Naive B cell (primary cell): ENCODE data around the gene MARK3. TPM values are rescaled to one million over a fixed set of nuclear protein-coding genes. Genes with fewer than 3 reads are reported as not detected.

Experiments used
- ATAC-seq, 2 donors: fragments of 150-1000 bp; cut with Tn5 transposase; 2 replicates each; pipeline ENCODE4 v1.10.0; 2021; ENCODE audit warnings: low read depth in 2 of 2, mild to moderate bottlenecking in 2 of 2, moderate library complexity in 2 of 2
- DNase-seq: peaks from one replicate; pipeline ENCODE4 v3.0.0; 2022
- H3K27ac Mint-ChIP-seq, 6 donors: one replicate each; pipeline ENCODE4 v1.8.0; 2020 to 2022; ENCODE audit warnings: mild to moderate bottlenecking in 6 of 6, mixed read lengths in 6 of 6, moderate library complexity in 5 of 6, inconsistent platforms in 2 of 6
- H3K27me3 Mint-ChIP-seq, 3 donors: one replicate each; pipeline ENCODE4 v1.8.0; 2021 to 2022; ENCODE audit warnings: mixed read lengths in 3 of 3, mild to moderate bottlenecking in 1 of 3
- H3K36me3 Mint-ChIP-seq, 2 donors: one replicate each; pipeline ENCODE4 v1.8.0; 2020 to 2022; ENCODE audit warnings: mixed read lengths in 2 of 2, inconsistent platforms in 1 of 2, mild to moderate bottlenecking in 1 of 2
- H3K4me1 Mint-ChIP-seq, 3 donors: one replicate each; pipeline ENCODE4 v1.8.0; 2020 to 2022; ENCODE audit warnings: mixed read lengths in 3 of 3, inconsistent platforms in 1 of 3, mild to moderate bottlenecking in 1 of 3, moderate library complexity in 1 of 3
- H3K4me3 Mint-ChIP-seq, 8 donors: one replicate each; pipeline ENCODE4 v1.8.0; 2020 to 2022; ENCODE audit warnings: mild to moderate bottlenecking in 8 of 8, mixed read lengths in 8 of 8, moderate library complexity in 8 of 8, inconsistent platforms in 2 of 8
- H3K9me3 Mint-ChIP-seq, 7 donors: one replicate each; pipeline ENCODE4 v1.8.0; 2020 to 2022; ENCODE audit warnings: mixed read lengths in 7 of 7, mild to moderate bottlenecking in 5 of 7, inconsistent platforms in 2 of 7, moderate library complexity in 1 of 7
- polyA plus RNA-seq, 6 donors: library from polyadenylated mRNA; unstranded; fragments of 300-500 nt; fragmentation: Illumina TruSeq; gene quantifications; one replicate each; pipeline ENCODE4 v1.2.3, GENCODE V29; 2021; ENCODE audit warnings: low read depth in 6 of 6

The MARK3 gene
- polyA plus RNA-seq, 6 donors from 2014 or later: 31.4 to 61.4 (median 34.6) TPM

DNA sequence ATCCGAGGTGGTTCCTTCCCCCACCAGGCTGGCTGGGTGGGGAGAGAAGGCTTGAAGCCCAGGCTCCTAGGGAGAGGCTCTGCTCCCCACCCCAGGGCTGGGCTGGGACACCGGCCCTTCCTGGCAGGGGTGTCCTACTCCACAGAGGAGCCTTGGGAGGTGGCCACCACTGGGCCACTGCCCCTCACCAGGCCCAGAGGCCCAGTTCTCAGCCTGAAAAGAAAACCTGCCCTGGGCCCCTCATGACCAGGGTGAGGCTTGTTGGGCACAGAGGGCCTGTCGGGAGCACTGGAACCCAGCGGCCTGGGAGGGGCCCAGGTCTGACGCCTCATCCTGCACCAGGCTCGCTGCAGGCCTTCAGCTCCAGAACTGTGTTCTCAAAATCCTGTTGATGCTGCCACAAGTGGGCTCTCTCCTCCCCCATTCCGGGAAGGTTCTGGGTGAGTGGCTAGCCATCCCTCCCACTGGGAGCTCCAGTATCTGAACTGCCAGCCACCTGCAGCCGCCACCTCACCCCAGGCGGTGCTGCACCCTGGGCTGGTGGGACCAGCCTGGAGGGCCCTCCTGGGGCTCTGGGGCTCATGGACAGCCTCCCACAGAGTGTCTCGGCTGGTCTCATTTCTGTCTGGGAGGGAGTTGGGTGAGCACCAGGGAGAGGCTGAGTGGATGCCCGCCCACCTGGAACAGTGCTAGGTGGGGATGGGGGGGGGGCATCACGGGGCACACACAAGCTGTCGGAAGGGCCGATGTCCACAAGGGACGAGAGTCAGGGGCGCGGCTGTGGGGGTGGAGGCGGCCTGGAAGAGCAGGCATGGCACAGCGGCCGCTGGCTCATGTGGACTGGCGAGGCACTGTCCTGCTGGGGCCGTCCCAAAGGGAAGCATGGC, 165.5 kb downstream of the MARK3 start:
- no peak for ATAC-seq
- no peaks in the 10 kb centered on the region for H3K36me3 Mint-ChIP-seq

GRCh38 chr14:103551338-103551762, 166.1 kb downstream of the MARK3 start:
- no peaks in the 10 kb centered on the region for H3K27me3 Mint-ChIP-seq
- peaks cover 4 to 17% (median 12%) of the 10 kb centered on the region in 3 donors for H3K4me1 Mint-ChIP-seq
- no peak for ATAC-seq
- H3K9me3 Mint-ChIP-seq: no peaks in the 10 kb centered on the region
- DNase-seq: no peak
- H3K36me3 Mint-ChIP-seq: no peaks in the 10 kb centered on the region
- no peak overlapping the region for H3K27ac Mint-ChIP-seq
- no peak overlapping the region for H3K4me3 Mint-ChIP-seq

More for the DNA sequence above, 165.5 kb downstream of the MARK3 start:
- Mint-ChIP-seq H3K9me3 (no peaks in the 10 kb centered on the region), H3K27ac (peak overlapping the region in 1 of 6 donors; percentile 36), H3K27me3 (no peaks in the 10 kb centered on the region), H3K4me1 (peaks cover 4 to 17% (median 11%) of the 10 kb centered on the region in 3 donors), H3K4me3 (no peak overlapping the region)
- DNase-seq: no peak

- DNase-seq (no peak), ATAC-seq (no peak)
- no peaks in the 10 kb centered on the region for H3K9me3 Mint-ChIP-seq
- H3K4me3 Mint-ChIP-seq: no peak overlapping the region
- no peaks in the 10 kb centered on the region for H3K36me3 Mint-ChIP-seq
- peak overlapping the region in 2 of 6 donors; percentile 24 to 47 for H3K27ac Mint-ChIP-seq
- H3K27me3 Mint-ChIP-seq: no peaks in the 10 kb centered on the region
- H3K4me1 Mint-ChIP-seq: peaks cover 0 to 17% (median 12%) of the 10 kb centered on the region in 3 donors
Observed at GRCh38 chr14:103552011-103552845, 167.0 kb downstream of the MARK3 start.

DNA sequence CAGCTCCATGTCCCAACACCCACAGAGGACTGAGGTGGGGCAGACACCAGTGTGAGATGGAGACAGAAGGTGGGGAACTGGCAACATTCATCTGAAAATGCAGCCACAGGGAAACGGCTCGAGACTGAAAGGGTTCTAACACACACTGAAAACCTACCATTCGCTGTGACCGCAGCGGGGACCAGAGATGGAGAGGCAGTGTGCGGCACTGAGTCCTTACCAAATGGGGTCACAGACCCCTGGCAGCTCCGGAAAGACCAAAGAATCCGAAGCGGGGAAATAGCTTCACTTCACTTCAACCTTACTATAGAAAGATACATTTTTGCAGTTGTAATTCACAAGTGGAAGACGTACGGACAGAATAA, 167.6 kb downstream of the MARK3 start:
- no peak for ATAC-seq
- H3K4me3 Mint-ChIP-seq: peak overlapping the region in 1 of 8 donors; percentile 36
- H3K27me3 Mint-ChIP-seq: no peaks in the 10 kb centered on the region
- no peak for DNase-seq
- H3K9me3 Mint-ChIP-seq: no peaks in the 10 kb centered on the region
- peaks cover 0 to 23% (median 12%) of the 10 kb centered on the region in 3 donors for H3K4me1 Mint-ChIP-seq
- H3K36me3 Mint-ChIP-seq: no peaks in the 10 kb centered on the region
- peak overlapping the region in 1 of 6 donors; percentile 63 for H3K27ac Mint-ChIP-seq

Other genes starting within 250 kb of the MARK3 start
- 100 to 1,000 TPM; 419 to 531 (median 455) TPM for gene EIF5, start 51.2 kb upstream of the MARK3 start, polyA plus RNA-seq
- under 1 TPM in 2 of 6 donors, not detected in 4; 0.80 to 1.00 TPM for gene CKB, start 137.4 kb downstream of the MARK3 start, polyA plus RNA-seq
- 10 to 100 TPM in 1 of 6 donors, 1 to 10 TPM in 5; 6.2 to 13.9 (median 8.3) TPM for gene TRMT61A, start 143.8 kb downstream of the MARK3 start, polyA plus RNA-seq
- gene BAG5, start 177.2 kb downstream of the MARK3 start, polyA plus RNA-seq: 10 to 100 TPM; 11.0 to 55.5 (median 41.9) TPM
- 10 to 100 TPM; 47.5 to 70.7 (median 57.8) TPM for gene COA8, start 177.5 kb downstream of the MARK3 start, polyA plus RNA-seq
- 10 to 100 TPM; 25.9 to 90.4 (median 56.2) TPM for gene KLC1, start 243.8 kb downstream of the MARK3 start, polyA plus RNA-seq